Right atrium auricular region (tissue), 2 donors: Measurements from ENCODE around the gene SLC27A1. TPM values are rescaled to one million over a fixed set of nuclear protein-coding genes. Genes with fewer than 3 reads are reported as not detected.

ENCODE experiments used
- DNase-seq: peaks from one replicate; pipeline ENCODE4 v3.0.0-alpha.2; 2019; ENCODE audit warnings: low spot score
- H3K27ac ChIP-seq, 2 donors: fragments of 200-600 bp; sonication (generic); 1 replicate in 1 of 2; 2 replicates in 1 of 2; pipeline ENCODE4 v1.5.1; 2016 to 2019
- H3K27me3 ChIP-seq, 2 donors: fragments of 200-600 bp; sonication (generic); one replicate each; pipeline versions ENCODE4 v1.5.1 to v1.6.0; 2017 to 2019
- H3K36me3 ChIP-seq: fragments of 200-600 bp; sonication (generic); one replicate; pipeline ENCODE4 v1.5.1; 2016
- H3K4me1 ChIP-seq, 2 donors: fragments of 200-600 bp; sonication (generic); one replicate each; pipeline versions ENCODE4 v1.5.1 to v1.6.0; 2017 to 2019
- H3K4me3 ChIP-seq, 2 donors: fragments of 200-600 bp; sonication (generic); 1 replicate in 1 of 2; 2 replicates in 1 of 2; pipeline ENCODE4 v1.5.1; 2017 to 2019; ENCODE audit warnings: mild to moderate bottlenecking in 1 of 2, moderate library complexity in 1 of 2
- H3K9me3 ChIP-seq, 2 donors: fragments of 200-600 bp; sonication (generic); one replicate each; pipeline ENCODE4 v1.5.1; 2019
- total RNA-seq, 2 donors: library from RNA; depleted of rRNA; stranded (reverse); fragments of >200 nt; gene quantifications; one replicate each; pipeline ENCODE4 v1.1.0, GENCODE V29; 2016
- TF ChIP-seq, protein P1 (sequence below), 2 donors: fragments of 200-600 bp; sonication (generic); IDR thresholded peaks; one replicate each; pipeline ENCODE4 v1.5.1; 2019; ENCODE audit warnings: antibody characterized with exemption in 2 of 2

The SLC27A1 gene
- total RNA-seq, 2 donors from 2014 or later, result 31.2 to 65.6 TPM

DNA sequence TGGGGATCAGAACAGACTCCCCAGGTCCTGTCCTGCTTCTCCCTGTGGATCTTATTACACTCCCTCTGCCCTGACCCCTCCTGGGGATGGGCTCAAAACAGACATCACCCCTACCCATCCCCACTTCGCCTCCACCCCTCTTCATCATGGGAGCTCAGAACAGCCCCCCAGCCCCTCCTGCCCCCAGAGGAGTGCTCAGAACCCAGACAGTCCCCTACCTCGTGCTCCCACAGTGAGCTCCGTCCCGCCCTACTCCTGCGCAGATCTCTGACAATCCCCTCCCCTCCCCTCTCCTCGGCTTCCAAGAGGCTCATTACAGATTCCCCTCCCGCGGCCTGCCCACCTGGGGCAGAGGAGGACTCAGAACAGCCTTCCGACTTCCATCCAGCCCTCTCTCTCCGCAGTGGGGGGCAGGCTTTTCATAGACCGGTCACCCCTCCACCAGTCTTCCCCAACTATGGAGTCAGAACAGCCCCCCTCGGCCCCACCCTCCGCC is 15.7 kb upstream of the SLC27A1 start:
- no peak overlapping the region for H3K27ac ChIP-seq

DNA sequence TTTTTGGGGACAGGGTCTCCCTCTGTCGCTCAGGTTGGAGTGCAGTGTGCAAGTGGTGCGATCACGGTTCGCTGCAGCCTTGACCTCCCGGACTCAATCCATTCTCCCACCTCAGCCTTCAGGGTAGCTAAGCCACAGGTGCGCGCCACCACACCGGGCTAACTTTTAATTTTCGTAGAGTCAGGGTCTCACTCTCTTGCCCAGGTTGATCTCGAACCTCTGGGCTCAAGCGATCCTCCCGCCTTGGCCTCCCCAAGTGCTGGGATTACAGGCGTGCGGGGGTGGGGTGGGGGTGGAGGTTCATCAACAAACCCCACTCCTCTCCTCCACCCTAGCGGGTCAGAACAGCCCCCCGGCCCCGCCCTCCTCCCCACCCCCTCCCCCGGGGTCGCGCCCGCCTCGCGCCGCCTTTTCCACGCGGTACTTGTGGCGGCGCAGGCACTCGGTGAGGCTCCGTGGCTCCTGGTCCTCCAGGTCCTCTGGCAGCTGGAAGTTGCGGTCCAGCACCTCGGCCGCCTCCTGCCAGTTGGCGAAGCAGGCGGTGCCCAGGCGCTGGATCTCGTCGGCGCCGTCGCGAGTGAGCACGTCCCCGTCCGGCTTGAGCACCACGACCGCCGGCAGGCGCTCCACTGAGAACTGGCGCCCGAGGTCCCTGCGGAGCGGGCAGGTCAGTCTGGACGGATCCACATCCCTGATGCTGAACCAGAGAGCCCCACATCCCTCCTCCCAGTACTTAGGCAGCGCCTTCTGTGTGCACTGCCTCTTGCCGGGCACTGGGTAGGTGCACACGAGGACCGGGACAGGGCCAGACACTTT is 14.8 kb upstream of the SLC27A1 start:
- Histone ChIP-seq H3K36me3 (no peaks in the 10 kb centered on the region), H3K4me3 (no peak overlapping the region), H3K27me3 (peaks cover 16 to 28% of the 10 kb centered on the region in 2 donors), H3K4me1 (peaks cover 0 to 11% of the 10 kb centered on the region in 2 donors), H3K27ac (no peak overlapping the region), H3K9me3 (no peaks in the 10 kb centered on the region)
- DNase-seq, result no peak
- TF ChIP-seq, protein P1, sequence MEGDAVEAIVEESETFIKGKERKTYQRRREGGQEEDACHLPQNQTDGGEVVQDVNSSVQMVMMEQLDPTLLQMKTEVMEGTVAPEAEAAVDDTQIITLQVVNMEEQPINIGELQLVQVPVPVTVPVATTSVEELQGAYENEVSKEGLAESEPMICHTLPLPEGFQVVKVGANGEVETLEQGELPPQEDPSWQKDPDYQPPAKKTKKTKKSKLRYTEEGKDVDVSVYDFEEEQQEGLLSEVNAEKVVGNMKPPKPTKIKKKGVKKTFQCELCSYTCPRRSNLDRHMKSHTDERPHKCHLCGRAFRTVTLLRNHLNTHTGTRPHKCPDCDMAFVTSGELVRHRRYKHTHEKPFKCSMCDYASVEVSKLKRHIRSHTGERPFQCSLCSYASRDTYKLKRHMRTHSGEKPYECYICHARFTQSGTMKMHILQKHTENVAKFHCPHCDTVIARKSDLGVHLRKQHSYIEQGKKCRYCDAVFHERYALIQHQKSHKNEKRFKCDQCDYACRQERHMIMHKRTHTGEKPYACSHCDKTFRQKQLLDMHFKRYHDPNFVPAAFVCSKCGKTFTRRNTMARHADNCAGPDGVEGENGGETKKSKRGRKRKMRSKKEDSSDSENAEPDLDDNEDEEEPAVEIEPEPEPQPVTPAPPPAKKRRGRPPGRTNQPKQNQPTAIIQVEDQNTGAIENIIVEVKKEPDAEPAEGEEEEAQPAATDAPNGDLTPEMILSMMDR (IDR thresholded peaks at IDR 0.05), result no peak

More for the DNA sequence above, 15.7 kb upstream of the SLC27A1 start:
- Histone ChIP-seq H3K4me3 (no peak overlapping the region), H3K27me3 (peaks cover 16 to 28% of the 10 kb centered on the region in 2 donors), H3K9me3 (no peaks in the 10 kb centered on the region), H3K4me1 (peaks cover 0 to 11% of the 10 kb centered on the region in 2 donors), H3K36me3 (no peaks in the 10 kb centered on the region)
- DNase-seq, result no peak
- TF ChIP-seq, protein P1 (IDR thresholded peaks at IDR 0.05), result no peak

DNA sequence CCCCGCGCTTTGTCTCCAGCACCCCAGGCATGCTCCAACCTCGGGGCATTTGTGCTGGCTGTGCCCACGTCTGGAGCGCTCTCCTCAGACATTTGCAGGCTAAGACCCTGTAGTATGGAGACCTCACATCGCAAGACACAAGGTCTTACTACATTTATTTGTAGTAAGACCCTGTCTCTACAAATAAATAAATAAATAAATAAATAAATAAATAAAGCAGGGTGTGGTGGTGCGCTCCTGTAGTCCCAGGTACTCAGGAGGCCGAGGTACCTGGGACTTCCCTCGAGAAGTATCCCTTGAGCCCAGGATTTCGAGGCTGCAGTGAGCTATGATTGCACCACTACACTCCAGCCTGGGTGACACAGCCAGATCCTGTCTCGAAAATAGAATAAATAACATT is 14.2 kb upstream of the SLC27A1 start:
- Histone ChIP-seq H3K4me1 (peaks cover 0 to 11% of the 10 kb centered on the region in 2 donors), H3K9me3 (no peaks in the 10 kb centered on the region), H3K36me3 (no peaks in the 10 kb centered on the region), H3K27ac (no peak overlapping the region), H3K4me3 (no peak overlapping the region), H3K27me3 (peaks cover 16 to 28% of the 10 kb centered on the region in 2 donors)
- no peak for DNase-seq
- TF ChIP-seq, protein P1 (IDR thresholded peaks at IDR 0.05), result no peak

DNA sequence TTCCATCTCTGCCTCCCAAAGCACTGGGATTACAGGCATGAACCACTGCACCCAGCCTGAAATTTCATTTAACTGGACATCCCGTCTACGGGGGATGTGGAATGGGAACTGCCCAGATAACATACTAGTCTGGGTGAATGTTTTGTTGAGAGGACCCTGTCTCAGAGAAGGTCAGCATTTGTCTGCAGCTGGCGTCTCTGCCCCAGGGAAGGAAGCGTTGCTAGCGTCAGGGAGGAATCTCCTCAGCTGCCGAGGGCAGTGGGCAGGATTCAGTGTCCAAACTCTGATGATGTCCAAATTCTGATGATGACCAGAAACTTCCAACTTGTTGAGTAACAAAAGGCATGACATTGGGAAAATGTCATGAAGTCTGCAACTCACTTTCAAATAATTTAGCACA is 12.7 kb upstream of the SLC27A1 start:
- peaks cover 16 to 28% of the 10 kb centered on the region in 2 donors for H3K27me3 ChIP-seq
- H3K36me3 ChIP-seq, result no peaks in the 10 kb centered on the region
- peaks cover 0 to 11% of the 10 kb centered on the region in 2 donors for H3K4me1 ChIP-seq
- H3K4me3 ChIP-seq, result no peak overlapping the region
- no peak for DNase-seq
- H3K27ac ChIP-seq, result no peak overlapping the region
- TF ChIP-seq, protein P1 (IDR thresholded peaks at IDR 0.05), result no peak
- no peaks in the 10 kb centered on the region for H3K9me3 ChIP-seq

DNA sequence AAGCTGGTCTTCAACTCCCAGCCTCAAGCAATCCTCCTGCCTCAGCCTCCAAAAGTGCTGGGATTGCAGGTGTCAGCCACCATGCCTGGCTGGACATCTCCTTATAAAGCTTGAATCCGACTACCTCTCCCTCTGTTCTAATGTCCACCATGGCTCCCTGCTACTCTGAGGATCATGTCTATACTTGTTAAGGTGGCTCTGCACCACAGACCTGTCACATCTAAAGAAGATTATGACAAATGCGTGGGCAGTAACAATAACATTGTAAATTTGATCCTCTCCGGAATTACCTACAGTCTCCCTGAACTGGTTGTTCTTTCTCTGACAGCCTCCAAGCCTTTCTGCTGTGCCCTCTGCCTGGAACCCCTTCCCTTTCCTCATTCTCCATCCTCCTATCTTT is 11.4 kb upstream of the SLC27A1 start:
- TF ChIP-seq, protein P1 (IDR thresholded peaks at IDR 0.05), result no peak
- no peak overlapping the region for H3K27ac ChIP-seq
- no peaks in the 10 kb centered on the region for H3K9me3 ChIP-seq
- H3K36me3 ChIP-seq, result no peaks in the 10 kb centered on the region
- DNase-seq, result no peak
- peaks cover 16 to 28% of the 10 kb centered on the region in 2 donors for H3K27me3 ChIP-seq
- no peak overlapping the region for H3K4me3 ChIP-seq
- peaks cover 0 to 11% of the 10 kb centered on the region in 2 donors for H3K4me1 ChIP-seq
